Heart right ventricle (tissue), 16 donors: ENCODE data around the gene CLTCL1. TPM values are rescaled to one million over a fixed set of nuclear protein-coding genes. Genes with fewer than 3 reads are reported as not detected.

ENCODE experiments used
- ATAC-seq, 8 donors: fragments of 200-7000 bp; cut with Tn5 transposase; one replicate each; pipeline ENCODE4 v1.9.1; 2020; ENCODE audit warnings: mild to moderate bottlenecking in 8 of 8, moderate library complexity in 8 of 8, moderate number of reproducible peaks in 1 of 8
- DNase-seq, 2 donors: peaks; one replicate each; pipeline ENCODE4 v3.0.0-alpha.2; 2020
- H3K27ac ChIP-seq, 10 donors: fragments of 200-600 bp; sonication (generic) in 2 of 10; one replicate each; pipeline versions ENCODE4 v1.5.0 to v1.8.0; 2020 to 2022; ENCODE audit warnings: mild to moderate bottlenecking in 3 of 10
- H3K27me3 ChIP-seq, 7 donors: fragments of 200-600 bp; one replicate each; pipeline ENCODE4 v1.8.0; 2021 to 2022; ENCODE audit warnings: mild to moderate bottlenecking in 2 of 7
- H3K36me3 ChIP-seq, 9 donors: fragments of 200-600 bp; sonication (generic) in 1 of 9; one replicate each; pipeline versions ENCODE4 v1.5.0 to v1.8.0; 2020 to 2022; ENCODE audit warnings: mild to moderate bottlenecking in 2 of 9
- H3K4me1 ChIP-seq, 9 donors: fragments of 200-600 bp; sonication (generic) in 1 of 9; one replicate each; pipeline versions ENCODE4 v1.5.0 to v1.8.0; 2020 to 2022; ENCODE audit warnings: mild to moderate bottlenecking in 4 of 9
- H3K4me3 ChIP-seq, 10 donors: fragments of 200-600 bp; sonication (generic) in 2 of 10; one replicate each; pipeline versions ENCODE4 v1.5.0 to v1.8.0; 2020 to 2022; ENCODE audit warnings: mild to moderate bottlenecking in 7 of 10, moderate library complexity in 2 of 10
- H3K9me3 ChIP-seq, 11 donors: fragments of 200-600 bp in 10 of 11; sonication (generic) in 2 of 11; one replicate each; pipeline versions ENCODE4 v1.5.0 to v1.8.0; 2013 to 2022; ENCODE audit warnings: mild to moderate bottlenecking in 2 of 11, control low read depth in 1 of 11, moderate library complexity in 1 of 11
- CTCF ChIP-seq, 9 donors: fragments of 200-600 bp; sonication (generic) in 2 of 9; IDR thresholded peaks; one replicate each; pipeline versions ENCODE4 v1.5.0 to v1.8.0; 2021 to 2022; ENCODE audit warnings: antibody characterized with exemption in 9 of 9, mild to moderate bottlenecking in 5 of 9, moderate library complexity in 1 of 9
- WGBS, 2 donors: extraction: QIAGEN DNeasy Blood & Tissue Kit; methylation state at CpG; one replicate each; pipeline ENCODE4 v1.1.7; 2013; ENCODE audit warnings: inconsistent platforms in 1 of 2; 5-methylcytosine and 5-hydroxymethylcytosine counted together
- intact Hi-C, 10 donors: fragments of 100-400 bp; cut with DNase I; formaldehyde crosslinking; loops; one replicate each; pipeline versions ENCODE4 v1.11.1 to v1.14.2; 2022
- polyA plus RNA-seq, 2 donors: library from polyadenylated mRNA; stranded (reverse); fragments of 200-250 nt; gene quantifications; one replicate each; pipeline ENCODE4 v1.2.3, GENCODE V29; 2013
- total RNA-seq, 10 donors: library from RNA; stranded (reverse); fragmentation: NEBNext Ultra II Directional in 3 of 10; extraction: Animal tissue kit (Norgen Biotek cat#: 25700) in 3 of 10; gene quantifications; one replicate each; pipeline versions ENCODE4 v1.2.1 to v1.2.4, GENCODE V29; 2021 to 2023
- donor health status: Arrhythmogenic right ventricular cardiomyopathy.
- donor health status: ischemic (EF 13 %, LVEDD 7.1; RV severe dilation, severe dysfunction).
- donor health status: healthy with polysubstance abuse.
- donor health status: DM: no; HTN: yes; CAD: no.
- donor health status: DM: no; HTN: no; CAD: no.
- donor health status: ischemic (EF 25% LVEDD 6.9; RV normal size, moderate dysfunction).
- donor health status: ischemic (EF 25% LVEDD 5.7; RV mildly dilated, moderate dysfunction).
- donor health status: healthy.
- donor health status: DM: yes; HTN: yes; CAD: no.
- donor health status: Ischemic cardiomyopathy.
- donor health status: ischemic (EF 35%, LVEDD 5.7; RV mildly dilated, moderate dysfunction).
- donor health status: nonischemic (EF 11% LVEDD 7.7; RV severe dilation, severe dysfunction).
- donor health status: DM: yes; HTN: yes; CAD: no.
- donor health status: PGD.
- donor health status: ischemic (EF 29% LVEDD 5.4; RV normal size, mild dysfunction).
- donor health status: nonischemic (EF 23%, LVEDD 6.1; RV moderate dilation, normal function).

The CLTCL1 gene
- total and polyA plus RNA-seq, 12 donors, result 5.4 to 21.9 (median 13.1) TPM

DNA sequence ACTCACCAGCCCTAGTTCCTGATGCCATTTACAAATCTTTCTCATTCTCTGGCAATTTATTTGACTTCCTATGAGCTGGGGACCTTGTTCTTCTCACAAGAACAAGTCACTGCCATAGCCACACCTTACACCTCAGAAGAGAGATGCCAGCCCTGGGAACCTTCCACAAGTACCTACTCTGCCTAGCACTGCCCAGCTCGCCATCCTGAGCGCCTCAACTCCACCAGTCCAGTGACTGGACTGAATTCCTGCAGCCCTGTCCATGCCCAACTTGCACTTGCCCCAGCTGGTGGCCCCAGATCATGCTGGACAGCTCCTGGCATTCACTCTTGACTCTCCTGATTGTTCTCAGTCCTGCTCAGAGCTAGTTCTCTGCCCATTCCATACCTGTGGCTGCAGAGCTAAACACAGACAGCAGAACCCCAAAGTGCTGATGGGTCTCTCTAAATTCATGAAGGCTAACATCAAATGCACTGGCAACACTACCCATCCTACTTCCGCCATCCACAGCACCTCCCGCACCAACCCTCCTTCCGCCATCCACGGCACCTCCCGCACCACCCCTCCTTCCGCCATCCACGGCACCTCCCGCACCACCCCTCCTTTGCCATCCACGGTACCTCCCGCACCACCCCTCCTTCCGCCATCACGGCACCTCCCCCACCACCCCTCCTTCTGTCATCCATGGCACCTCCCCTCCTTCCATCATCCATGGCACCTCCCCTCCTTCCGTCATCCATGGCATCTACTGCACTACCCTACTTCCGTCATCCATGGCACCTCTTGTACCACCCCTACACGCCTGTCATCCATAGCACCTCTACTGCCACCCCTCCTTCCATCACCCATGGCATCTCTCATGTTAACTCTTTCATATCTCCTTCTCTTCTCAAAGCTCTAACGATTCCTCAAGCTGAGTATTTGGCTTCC lies 89.4 kb downstream of the CLTCL1 start:
- ATAC-seq, result peak in 4 of 8 donors; percentile 39 to 71 (median 60)
- peaks cover 0 to 54% (median 0%) of the 10 kb centered on the region in 9 donors for H3K36me3 ChIP-seq
- H3K27ac ChIP-seq, result no peak overlapping the region
- no peaks in the 10 kb centered on the region for H3K4me1 ChIP-seq
- intact Hi-C loops, result loop anchor here in 1 of 10 donors (10.0 kb wide), 1 partner anchor 273 kb away; the partner anchor contains the start of genes CDC45 and UFD1
- no peak overlapping the region for H3K4me3 ChIP-seq
- DNase-seq, result no peak
- no peak for TF ChIP-seq CTCF (IDR thresholded peaks at IDR 0.05)
- no peaks in the 10 kb centered on the region for H3K27me3 ChIP-seq
- WGBS, 2 donors, result 93 to 95% methylated on average over 18 of the region's 18 CpGs
- H3K9me3 ChIP-seq, result no peaks in the 10 kb centered on the region

DNA sequence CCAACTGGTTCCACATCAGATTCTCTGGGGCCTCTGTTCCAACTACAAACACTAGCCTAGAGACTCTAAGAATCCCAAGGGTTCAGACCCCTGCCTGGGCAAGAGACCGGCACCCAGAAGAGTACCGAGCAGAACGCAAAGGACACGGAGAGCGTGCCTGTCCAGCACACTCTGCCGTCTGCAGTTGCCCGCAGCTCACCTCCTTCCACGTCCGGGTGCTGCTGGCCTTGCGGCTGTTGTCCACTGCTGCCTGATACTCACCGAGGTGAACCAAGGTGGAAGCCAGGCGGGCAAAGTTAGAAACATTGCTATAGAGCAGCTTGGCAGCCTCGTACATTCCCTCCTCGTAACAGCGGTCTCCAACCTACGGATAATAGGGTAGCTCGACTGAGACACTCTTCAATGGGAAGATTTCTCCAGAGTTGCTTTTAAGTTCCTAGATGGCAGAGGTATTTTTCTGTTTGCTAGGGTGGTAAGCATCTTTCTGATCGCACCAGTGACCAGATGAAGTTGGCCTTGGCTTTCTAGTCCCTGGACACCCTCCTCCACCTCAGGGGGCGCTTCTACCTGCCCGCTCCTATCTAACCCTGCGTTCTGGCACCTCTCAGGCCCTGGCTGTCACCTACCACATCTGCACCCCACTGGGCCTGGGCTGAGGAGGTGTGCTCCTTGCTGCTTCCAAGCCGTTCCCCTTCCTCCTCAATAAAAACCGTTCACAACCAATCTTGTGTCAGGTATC lies 90.2 kb downstream of the CLTCL1 start:
- intact Hi-C loops, result loop anchor here in 1 of 10 donors (10.0 kb wide), 1 partner anchor 274 kb away; the partner anchor contains the start of genes CDC45 and UFD1
- no peak overlapping the region for H3K4me3 ChIP-seq

GRCh38 chr22:19199479-19199878 lies 92.0 kb downstream of the CLTCL1 start:
- Histone ChIP-seq H3K4me1 (no peaks in the 10 kb centered on the region), H3K36me3 (peaks cover 0 to 66% (median 0%) of the 10 kb centered on the region in 9 donors), H3K9me3 (no peaks in the 10 kb centered on the region), H3K27ac (no peak overlapping the region), H3K4me3 (no peak overlapping the region), H3K27me3 (no peaks in the 10 kb centered on the region)
- no peak for TF ChIP-seq CTCF (IDR thresholded peaks at IDR 0.05)
- DNase-seq (no peak), ATAC-seq (no peak)
- WGBS, 2 donors, result 94 to 95% methylated on average over 8 of the region's 8 CpGs
- intact Hi-C loops, result loop anchor here in 1 of 10 donors (10.0 kb wide), 1 partner anchor 195 kb away; no protein-coding TSS in a partner anchor

More for the DNA sequence above, 90.2 kb downstream of the CLTCL1 start:
- no peak for TF ChIP-seq CTCF (IDR thresholded peaks at IDR 0.05)
- Histone ChIP-seq H3K36me3 (peaks cover 0 to 57% (median 0%) of the 10 kb centered on the region in 9 donors), H3K4me1 (no peaks in the 10 kb centered on the region), H3K27me3 (no peaks in the 10 kb centered on the region), H3K27ac (no peak overlapping the region), H3K9me3 (no peaks in the 10 kb centered on the region)
- DNase-seq, result no peak
- WGBS, 2 donors, result 94 to 96% methylated on average over 23 of the region's 23 CpGs
- ATAC-seq, result no peak
